AG09319 (cell line): ENCODE results near the gene DDA1.

Source experiments
- DNase-seq: peaks from one replicate; pipeline ENCODE4 v3.0.0-alpha.2; 2010; ENCODE audit warnings: low read depth; ENCODE audit errors: extremely low read depth
- TF ChIP-seq, protein P1 (sequence below): IDR thresholded peaks from 2 replicates; pipeline ENCODE4 v1.5.1; 2011; ENCODE audit warnings: low read depth, mild to moderate bottlenecking, inconsistent platforms, low read length, moderate library complexity

Gene DDA1

DNA sequence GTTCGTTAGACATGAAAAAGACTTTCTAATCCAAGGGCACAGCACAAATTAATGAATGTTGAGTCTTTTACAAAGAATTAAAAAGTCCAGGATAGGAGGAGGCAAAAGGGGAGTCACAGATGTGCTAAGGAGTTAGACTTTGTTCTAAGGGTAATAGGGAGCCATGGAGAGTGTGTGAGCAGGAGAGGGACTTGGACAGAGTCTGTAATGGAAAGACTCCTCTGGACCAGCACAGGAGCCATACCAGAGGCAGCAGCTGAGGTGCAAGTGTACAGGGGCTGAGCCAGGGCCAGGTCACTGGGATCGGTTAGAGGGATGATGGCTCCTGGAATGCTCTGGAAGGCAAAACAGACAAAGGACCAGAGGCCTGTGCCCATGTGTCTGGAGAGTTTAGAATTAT is 38.5 kb downstream of the DDA1 start:
- DNase-seq, result no peak
- TF ChIP-seq, protein P1, sequence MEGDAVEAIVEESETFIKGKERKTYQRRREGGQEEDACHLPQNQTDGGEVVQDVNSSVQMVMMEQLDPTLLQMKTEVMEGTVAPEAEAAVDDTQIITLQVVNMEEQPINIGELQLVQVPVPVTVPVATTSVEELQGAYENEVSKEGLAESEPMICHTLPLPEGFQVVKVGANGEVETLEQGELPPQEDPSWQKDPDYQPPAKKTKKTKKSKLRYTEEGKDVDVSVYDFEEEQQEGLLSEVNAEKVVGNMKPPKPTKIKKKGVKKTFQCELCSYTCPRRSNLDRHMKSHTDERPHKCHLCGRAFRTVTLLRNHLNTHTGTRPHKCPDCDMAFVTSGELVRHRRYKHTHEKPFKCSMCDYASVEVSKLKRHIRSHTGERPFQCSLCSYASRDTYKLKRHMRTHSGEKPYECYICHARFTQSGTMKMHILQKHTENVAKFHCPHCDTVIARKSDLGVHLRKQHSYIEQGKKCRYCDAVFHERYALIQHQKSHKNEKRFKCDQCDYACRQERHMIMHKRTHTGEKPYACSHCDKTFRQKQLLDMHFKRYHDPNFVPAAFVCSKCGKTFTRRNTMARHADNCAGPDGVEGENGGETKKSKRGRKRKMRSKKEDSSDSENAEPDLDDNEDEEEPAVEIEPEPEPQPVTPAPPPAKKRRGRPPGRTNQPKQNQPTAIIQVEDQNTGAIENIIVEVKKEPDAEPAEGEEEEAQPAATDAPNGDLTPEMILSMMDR, result no peak

DNA sequence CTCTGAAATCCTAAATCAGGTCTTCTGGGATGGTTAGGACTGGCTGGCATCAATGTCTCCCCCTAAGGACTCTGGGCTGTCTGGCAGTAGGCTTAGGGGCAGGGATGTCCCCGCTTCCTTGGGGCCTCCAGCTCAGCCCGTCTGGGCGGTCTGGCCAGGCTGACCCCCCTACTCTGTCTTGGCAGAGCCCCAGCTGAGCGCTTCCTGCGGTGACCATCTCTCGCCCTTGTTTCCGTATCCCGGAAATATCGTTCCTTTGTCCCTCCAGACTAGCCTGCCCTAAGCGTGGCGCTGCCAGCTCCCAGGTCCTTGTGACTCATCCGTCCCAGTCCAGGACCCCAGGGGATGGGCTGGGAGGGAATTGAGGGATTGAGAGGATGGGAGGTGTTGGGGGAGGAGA is 39.3 kb downstream of the DDA1 start:
- TF ChIP-seq, protein P1, result no peak
- no peak for DNase-seq

DNA sequence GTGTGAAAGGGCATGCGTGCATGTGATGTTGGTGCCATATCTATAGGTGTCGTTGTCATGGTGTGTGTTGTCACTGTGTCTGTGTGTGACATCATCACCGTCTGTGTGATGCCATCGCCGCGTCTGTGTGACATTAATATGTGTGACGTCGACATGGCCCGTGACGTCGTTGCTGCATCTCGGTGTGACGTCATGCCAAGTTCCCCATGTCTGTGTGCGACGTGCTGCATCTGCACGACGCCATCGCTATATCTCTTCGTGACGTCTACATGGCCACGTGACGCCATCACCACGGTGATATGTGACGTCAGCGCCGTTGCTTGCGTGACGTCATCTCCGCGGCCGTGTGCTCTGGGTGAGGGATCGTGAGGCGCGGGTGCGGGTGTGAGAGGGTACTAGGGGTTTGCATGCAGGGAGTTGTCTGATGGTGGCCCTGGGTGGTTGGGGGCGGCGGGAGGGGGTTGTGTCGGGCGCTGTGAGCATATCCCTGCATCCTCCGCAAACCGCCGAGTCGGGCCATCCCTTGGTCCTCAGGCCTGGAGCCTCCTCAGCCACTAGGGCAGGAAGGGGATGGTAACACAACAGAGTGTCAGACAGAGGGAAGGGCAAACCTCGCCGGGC is 42.6 kb downstream of the DDA1 start:
- DNase-seq, result no peak
- TF ChIP-seq, protein P1, result no peak

DNA sequence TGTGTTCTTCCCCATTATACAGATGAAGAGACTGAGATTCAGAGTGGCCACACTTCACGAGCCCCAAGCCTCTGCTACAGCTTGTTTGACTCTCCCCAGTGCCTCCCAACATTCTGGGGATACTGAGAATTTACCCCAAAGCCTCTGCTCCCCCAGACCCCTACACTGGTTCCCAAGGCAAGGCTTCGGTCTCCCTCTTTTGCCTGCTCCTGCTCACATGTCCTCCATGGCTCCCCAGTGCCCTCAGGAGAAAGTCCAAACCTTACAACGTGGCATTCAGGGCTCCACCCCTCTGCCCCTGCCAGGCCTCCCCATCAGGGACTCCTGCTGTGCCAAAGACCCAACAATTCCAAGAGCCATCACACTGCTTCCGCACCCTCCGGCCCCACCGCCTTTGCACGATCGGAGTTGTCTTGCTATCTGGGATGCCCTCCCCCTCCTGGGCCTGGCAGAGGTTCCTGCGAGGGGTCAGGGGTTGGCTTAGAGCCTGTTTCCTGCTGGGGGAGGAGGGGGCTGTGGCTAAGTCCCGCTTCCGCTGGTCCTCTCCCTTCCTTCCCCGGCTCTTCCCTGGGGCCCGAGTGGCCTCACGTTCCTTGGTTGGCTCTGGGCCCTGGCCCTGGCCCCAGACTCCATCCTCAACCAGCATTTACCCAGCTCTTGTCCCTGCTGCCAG is 43.4 kb downstream of the DDA1 start:
- no peak for DNase-seq
- TF ChIP-seq, protein P1, result no peak

DNA sequence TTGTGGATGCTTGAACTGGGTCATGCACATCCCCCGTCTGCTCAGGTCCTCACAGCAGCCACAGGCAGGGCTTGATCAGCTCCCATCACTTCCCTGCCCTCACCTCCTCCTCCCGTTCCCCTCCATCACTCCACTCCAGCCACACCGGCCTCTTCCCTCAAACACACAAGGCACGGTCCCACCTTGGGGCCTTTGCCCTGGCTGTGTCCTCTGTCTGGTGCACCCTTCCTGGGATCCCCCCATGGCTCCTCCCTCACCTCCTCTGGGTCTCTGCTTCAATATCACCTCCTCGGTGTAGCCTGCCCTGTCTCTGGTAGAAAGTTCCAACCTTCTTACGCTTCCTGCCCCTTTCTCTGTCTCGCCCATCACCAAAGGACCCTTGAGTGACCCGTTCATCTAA is 44.0 kb downstream of the DDA1 start:
- no peak for DNase-seq
- TF ChIP-seq, protein P1, result no peak

DNA sequence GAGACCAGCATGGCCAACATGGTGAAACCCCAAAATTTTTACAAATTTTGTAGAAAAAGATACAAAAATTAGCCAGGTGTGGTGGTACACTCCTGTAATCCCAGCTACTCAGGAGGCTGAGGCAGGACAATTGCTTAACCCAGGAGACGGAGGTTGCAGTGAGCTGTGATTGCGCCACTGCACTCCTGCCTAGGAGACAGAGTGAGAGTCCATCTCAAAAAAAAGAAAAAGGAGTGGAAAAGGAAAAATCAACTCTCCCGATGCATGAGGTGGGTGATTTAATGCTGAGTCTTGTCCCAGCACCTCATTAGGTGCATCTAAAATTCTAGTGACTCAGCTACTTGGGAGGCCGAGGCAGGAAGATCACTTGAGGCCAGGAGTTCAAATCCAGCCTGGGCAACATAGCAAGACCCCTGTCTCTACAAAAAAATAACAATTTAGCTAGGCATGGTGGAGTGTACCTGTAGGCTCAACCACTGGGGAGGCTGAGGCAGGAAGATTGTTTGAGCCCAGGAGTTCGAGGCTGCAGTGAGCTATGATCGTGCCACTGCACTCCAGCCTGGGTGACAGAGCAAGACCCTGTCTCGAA is 47.8 kb downstream of the DDA1 start:
- TF ChIP-seq, protein P1, result no peak
- no peak for DNase-seq

DNA sequence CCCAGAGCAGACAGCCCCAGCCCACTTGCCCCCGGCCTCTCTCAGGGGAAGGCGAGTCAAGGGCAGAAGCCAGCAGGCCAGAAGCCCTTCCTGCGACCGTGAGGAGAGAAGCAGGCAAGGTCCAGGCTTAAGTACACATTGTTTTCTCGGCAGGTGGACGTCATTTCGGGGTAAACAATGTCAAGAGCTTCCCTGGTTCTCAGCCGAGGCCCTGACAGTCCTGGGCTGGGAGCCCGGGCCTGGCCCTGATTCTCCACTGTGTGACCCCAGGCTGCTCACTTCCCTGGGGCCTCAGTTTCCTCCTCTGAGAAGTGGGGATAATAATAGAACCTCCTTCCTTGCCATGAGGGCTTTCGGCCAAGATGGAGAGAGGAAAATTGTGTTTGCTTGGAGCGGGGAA is 48.4 kb downstream of the DDA1 start:
- no peak for DNase-seq
- TF ChIP-seq, protein P1, result no peak
